ENCODE measurements around the gene ITIH2. TPM values are rescaled to one million over a fixed set of nuclear protein-coding genes. Genes with fewer than 3 reads are reported as not detected.

ITIH2 gene
- polyA plus RNA-seq, 12 donors: 0.12 to 10.8 (median 0.60) TPM; not detected in 2

DNA sequence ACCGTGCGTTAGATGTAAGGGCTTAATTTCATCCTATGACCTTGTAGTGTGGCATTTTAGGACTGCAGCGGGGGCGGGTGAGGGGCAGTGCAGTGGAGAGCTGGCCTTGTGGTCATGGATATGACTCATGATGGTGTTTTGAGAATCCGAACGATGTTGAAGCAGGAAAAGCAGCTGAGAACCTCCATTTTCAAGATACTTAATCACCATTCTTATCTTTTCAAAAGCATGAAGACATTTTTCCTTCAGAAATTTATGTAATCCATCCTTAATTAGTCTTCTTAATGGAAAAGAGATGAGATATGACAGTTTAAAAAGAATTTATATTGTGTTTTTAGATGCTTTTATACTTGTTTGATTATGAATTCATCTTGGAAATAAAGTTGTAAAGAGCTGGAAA lies 94.5 kb downstream of the ITIH2 start:
- no peak for DNase-seq

Other genes with a start within 250 kb of the ITIH2 start
- 10 to 100 TPM in 11 of 12 donors, not detected in 1; 37.9 to 70.7 (median 47.4) TPM for gene ITIH5, start 36.4 kb upstream of the ITIH2 start, polyA plus RNA-seq (ENCODE audit: insufficient read length in 12 of 12)
- gene KIN, start 84.7 kb downstream of the ITIH2 start, polyA plus RNA-seq (ENCODE audit: insufficient read length in 12 of 12): 10 to 100 TPM in 11 of 12 donors, not detected in 1; 12.4 to 17.7 (median 14.4) TPM
- 100 to 1,000 TPM in 11 of 12 donors, not detected in 1; 192 to 302 (median 261) TPM for gene ATP5F1C, start 84.9 kb downstream of the ITIH2 start, polyA plus RNA-seq (ENCODE audit: insufficient read length in 12 of 12)
- 10 to 100 TPM in 2 of 12 donors, 1 to 10 TPM in 9, not detected in 1; 5.3 to 10.7 (median 5.8) TPM for gene TAF3, start 115.2 kb downstream of the ITIH2 start, polyA plus RNA-seq (ENCODE audit: insufficient read length in 12 of 12)